GM12878 (cell line): ENCODE measurements around the gene ADAMTS1. TPM values are rescaled to one million over a fixed set of nuclear protein-coding genes. Genes with fewer than 3 reads are reported as not detected.

Experiments
- CHD4 ChIP-seq: fragments of 200-600 bp; sonication (generic); IDR thresholded peaks from 2 replicates; pipeline ENCODE4 v1.6.1; 2016; ENCODE audit warnings: mild to moderate bottlenecking
- ESRRA ChIP-seq: IDR thresholded peaks from 2 replicates; pipeline ENCODE4 v1.6.1; 2012; ENCODE audit warnings: mild to moderate bottlenecking, low read length, improper control_type of control experiment
- GABPA ChIP-seq: IDR thresholded peaks from 2 replicates; pipeline ENCODE4 v1.6.1; 2014; ENCODE audit warnings: antibody characterized with exemption, low read depth, mild to moderate bottlenecking, inconsistent platforms
- POLR2AphosphoS2 ChIP-seq: IDR thresholded peaks from 2 replicates; pipeline ENCODE4 v1.6.1; 2011; ENCODE audit warnings: low read depth, mild to moderate bottlenecking, low read length, improper control_type of control experiment, moderate library complexity
- RFX5 ChIP-seq: IDR thresholded peaks from 2 replicates; pipeline ENCODE4 v1.6.1; 2011; ENCODE audit warnings: low read depth, low read length, improper control_type of control experiment
- RUNX3 ChIP-seq: IDR thresholded peaks from 2 replicates; pipeline ENCODE4 v1.6.1; 2012; ENCODE audit warnings: low read length, inconsistent platforms
- SIX5 ChIP-seq: IDR thresholded peaks from 2 replicates; pipeline ENCODE4 v1.6.1; 2011; ENCODE audit warnings: mild to moderate bottlenecking, low read depth, low read length, moderate library complexity; ENCODE audit not compliant: severe bottlenecking
- SPI1 ChIP-seq: IDR thresholded peaks from 2 replicates; pipeline ENCODE4 v1.6.1; 2011; ENCODE audit warnings: low read depth, mild to moderate bottlenecking, low read length, moderate library complexity, borderline replicate concordance; ENCODE audit not compliant: insufficient read depth
- polyA plus RNA-seq, 11 experiments: library from polyadenylated mRNA; depleted of rRNA in 4 of 11; unstranded in 6 of 11; stranded (reverse) in 5 of 11; fragments of >200 nt; fragmentation: Nextera tagmentation in 4 of 11; fragmentation: Illumina TruSeq in 1 of 11; extraction: Ambion mirVana in 4 of 11; extraction: Trizol in 1 of 11; gene quantifications; 1 replicate in 1 of 11; 2 replicates in 10 of 11; pipeline versions ENCODE4 v1.2.1 to v1.2.3, GENCODE V29; 2011 to 2016; ENCODE audit warnings: inconsistent platforms in 2 of 11, missing spikeins in 2 of 11, low read depth in 1 of 11
- total RNA-seq, 4 experiments: library from RNA; depleted of rRNA in 3 of 4; stranded (reverse); fragments of >200 nt in 3 of 4; fragmentation: Illumina TruSeq in 1 of 4; extraction: Trizol in 1 of 4; gene quantifications; 2 replicates each; pipeline versions ENCODE4 v1.2.1 to v1.2.3, GENCODE V29; 2013 to 2021
- TF ChIP-seq, protein P1 (sequence below): fragments of 150-350 bp; IDR thresholded peaks from 2 replicates; pipeline ENCODE4 v1.6.1; 2016; ENCODE audit warnings: low read depth, low read length
- TF ChIP-seq, protein P2 (sequence below): IDR thresholded peaks from 2 replicates; pipeline ENCODE4 v1.6.1; 2012; ENCODE audit warnings: low read depth, low read length, improper control_type of control experiment
- TF ChIP-seq, protein P3 (sequence below): fragments of 450-650 bp; formaldehyde crosslinking; IDR thresholded peaks from 2 replicates; pipeline ENCODE4 v1.4.0; 2020; ENCODE audit warnings: mild to moderate bottlenecking, moderate library complexity

Gene ADAMTS1
- total and polyA plus RNA-seq, 10 of the 15 experiments (the other 5 are each of a cell fraction or from before 2014, with no cell fraction given) = 0.06 to 0.21 (median 0.08) TPM; not detected in 6

DNA sequence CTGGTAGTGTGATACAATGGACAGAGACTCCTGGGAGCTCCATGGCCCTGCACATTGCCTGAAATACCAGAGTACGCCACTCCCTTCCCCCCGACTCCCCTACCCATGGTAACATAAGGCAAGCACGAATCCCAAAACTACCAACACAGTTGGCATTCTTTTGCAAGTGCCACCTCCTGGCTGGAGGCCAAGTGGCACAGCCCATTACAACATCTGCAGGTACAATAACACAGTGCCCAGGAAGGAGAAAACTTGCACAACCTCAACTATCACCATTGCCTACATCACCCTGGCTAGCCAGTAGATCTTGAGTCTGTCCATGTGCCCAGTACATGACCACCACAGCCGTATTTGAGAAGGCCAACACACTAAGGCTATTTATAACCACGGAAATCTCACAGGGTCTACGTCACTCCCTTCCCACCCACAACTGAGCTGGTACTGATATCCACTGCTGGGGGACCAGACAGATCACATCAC is 11.7 kb downstream of the ADAMTS1 start (continued):
- TF ChIP-seq, protein P1, sequence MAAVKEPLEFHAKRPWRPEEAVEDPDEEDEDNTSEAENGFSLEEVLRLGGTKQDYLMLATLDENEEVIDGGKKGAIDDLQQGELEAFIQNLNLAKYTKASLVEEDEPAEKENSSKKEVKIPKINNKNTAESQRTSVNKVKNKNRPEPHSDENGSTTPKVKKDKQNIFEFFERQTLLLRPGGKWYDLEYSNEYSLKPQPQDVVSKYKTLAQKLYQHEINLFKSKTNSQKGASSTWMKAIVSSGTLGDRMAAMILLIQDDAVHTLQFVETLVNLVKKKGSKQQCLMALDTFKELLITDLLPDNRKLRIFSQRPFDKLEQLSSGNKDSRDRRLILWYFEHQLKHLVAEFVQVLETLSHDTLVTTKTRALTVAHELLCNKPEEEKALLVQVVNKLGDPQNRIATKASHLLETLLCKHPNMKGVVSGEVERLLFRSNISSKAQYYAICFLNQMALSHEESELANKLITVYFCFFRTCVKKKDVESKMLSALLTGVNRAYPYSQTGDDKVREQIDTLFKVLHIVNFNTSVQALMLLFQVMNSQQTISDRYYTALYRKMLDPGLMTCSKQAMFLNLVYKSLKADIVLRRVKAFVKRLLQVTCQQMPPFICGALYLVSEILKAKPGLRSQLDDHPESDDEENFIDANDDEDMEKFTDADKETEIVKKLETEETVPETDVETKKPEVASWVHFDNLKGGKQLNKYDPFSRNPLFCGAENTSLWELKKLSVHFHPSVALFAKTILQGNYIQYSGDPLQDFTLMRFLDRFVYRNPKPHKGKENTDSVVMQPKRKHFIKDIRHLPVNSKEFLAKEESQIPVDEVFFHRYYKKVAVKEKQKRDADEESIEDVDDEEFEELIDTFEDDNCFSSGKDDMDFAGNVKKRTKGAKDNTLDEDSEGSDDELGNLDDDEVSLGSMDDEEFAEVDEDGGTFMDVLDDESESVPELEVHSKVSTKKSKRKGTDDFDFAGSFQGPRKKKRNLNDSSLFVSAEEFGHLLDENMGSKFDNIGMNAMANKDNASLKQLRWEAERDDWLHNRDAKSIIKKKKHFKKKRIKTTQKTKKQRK = no peak
- TF ChIP-seq SPI1 (no peak), SIX5 (no peak), ESRRA (no peak), POLR2AphosphoS2 (no peak), CHD4 (no peak), RUNX3 (no peak), RFX5 (no peak), GABPA (no peak)
- TF ChIP-seq, protein P2, sequence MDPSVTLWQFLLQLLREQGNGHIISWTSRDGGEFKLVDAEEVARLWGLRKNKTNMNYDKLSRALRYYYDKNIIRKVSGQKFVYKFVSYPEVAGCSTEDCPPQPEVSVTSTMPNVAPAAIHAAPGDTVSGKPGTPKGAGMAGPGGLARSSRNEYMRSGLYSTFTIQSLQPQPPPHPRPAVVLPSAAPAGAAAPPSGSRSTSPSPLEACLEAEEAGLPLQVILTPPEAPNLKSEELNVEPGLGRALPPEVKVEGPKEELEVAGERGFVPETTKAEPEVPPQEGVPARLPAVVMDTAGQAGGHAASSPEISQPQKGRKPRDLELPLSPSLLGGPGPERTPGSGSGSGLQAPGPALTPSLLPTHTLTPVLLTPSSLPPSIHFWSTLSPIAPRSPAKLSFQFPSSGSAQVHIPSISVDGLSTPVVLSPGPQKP = no peak
- TF ChIP-seq, protein P3, sequence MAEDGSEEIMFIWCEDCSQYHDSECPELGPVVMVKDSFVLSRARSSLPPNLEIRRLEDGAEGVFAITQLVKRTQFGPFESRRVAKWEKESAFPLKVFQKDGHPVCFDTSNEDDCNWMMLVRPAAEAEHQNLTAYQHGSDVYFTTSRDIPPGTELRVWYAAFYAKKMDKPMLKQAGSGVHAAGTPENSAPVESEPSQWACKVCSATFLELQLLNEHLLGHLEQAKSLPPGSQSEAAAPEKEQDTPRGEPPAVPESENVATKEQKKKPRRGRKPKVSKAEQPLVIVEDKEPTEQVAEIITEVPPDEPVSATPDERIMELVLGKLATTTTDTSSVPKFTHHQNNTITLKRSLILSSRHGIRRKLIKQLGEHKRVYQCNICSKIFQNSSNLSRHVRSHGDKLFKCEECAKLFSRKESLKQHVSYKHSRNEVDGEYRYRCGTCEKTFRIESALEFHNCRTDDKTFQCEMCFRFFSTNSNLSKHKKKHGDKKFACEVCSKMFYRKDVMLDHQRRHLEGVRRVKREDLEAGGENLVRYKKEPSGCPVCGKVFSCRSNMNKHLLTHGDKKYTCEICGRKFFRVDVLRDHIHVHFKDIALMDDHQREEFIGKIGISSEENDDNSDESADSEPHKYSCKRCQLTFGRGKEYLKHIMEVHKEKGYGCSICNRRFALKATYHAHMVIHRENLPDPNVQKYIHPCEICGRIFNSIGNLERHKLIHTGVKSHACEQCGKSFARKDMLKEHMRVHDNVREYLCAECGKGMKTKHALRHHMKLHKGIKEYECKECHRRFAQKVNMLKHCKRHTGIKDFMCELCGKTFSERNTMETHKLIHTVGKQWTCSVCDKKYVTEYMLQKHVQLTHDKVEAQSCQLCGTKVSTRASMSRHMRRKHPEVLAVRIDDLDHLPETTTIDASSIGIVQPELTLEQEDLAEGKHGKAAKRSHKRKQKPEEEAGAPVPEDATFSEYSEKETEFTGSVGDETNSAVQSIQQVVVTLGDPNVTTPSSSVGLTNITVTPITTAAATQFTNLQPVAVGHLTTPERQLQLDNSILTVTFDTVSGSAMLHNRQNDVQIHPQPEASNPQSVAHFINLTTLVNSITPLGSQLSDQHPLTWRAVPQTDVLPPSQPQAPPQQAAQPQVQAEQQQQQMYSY (CRISPR knock-in tag) = no peak
